Esophagus muscularis mucosa (tissue), 4 donors: ENCODE data around the gene RFNG. TPM values are rescaled to one million over a fixed set of nuclear protein-coding genes. Genes with fewer than 3 reads are reported as not detected.

Source experiments
- DNase-seq: peaks from one replicate; pipeline ENCODE4 v3.0.0-alpha.2; 2017; ENCODE audit errors: extremely low spot score
- H3K27ac ChIP-seq, 4 donors: fragments of 200-600 bp; sonication (generic); replicated peaks in 1 of 4; 1 replicate in 3 of 4; 2 replicates in 1 of 4; pipeline ENCODE4 v1.5.1; 2016 to 2019; ENCODE audit warnings: mild to moderate bottlenecking in 1 of 4
- H3K27me3 ChIP-seq, 4 donors: fragments of 200-600 bp; sonication (generic); one replicate each; pipeline versions ENCODE4 v1.5.1 to v1.6.0; 2016 to 2019
- H3K36me3 ChIP-seq, 4 donors: fragments of 200-600 bp; sonication (generic); one replicate each; pipeline ENCODE4 v1.5.1; 2016 to 2019
- H3K4me1 ChIP-seq, 4 donors: fragments of 200-600 bp; sonication (generic); one replicate each; pipeline ENCODE4 v1.5.1; 2016 to 2019
- H3K4me3 ChIP-seq, 4 donors: fragments of 200-600 bp; sonication (generic); 1 replicate in 2 of 4; 2 replicates in 2 of 4; pipeline ENCODE4 v1.5.1; 2016 to 2019; ENCODE audit warnings: mild to moderate bottlenecking in 4 of 4, moderate library complexity in 1 of 4
- H3K9me3 ChIP-seq, 4 donors: fragments of 200-600 bp; sonication (generic); 1 replicate in 3 of 4; 2 replicates in 1 of 4; pipeline ENCODE4 v1.5.1; 2016 to 2019
- EP300 ChIP-seq: sonication (generic); formaldehyde crosslinking; IDR thresholded peaks from one replicate; pipeline ENCODE4 v1.6.1; 2017; ENCODE audit warnings: antibody characterized with exemption
- POLR2A ChIP-seq: fragments of 450-650 bp; IDR thresholded peaks from one replicate; pipeline ENCODE4 v1.6.1; 2017; ENCODE audit warnings: antibody characterized with exemption, moderate library complexity, mild to moderate bottlenecking, low read depth
- POLR2AphosphoS5 ChIP-seq, 2 donors: sonication (generic); formaldehyde crosslinking; IDR thresholded peaks; one replicate each; pipeline ENCODE4 v1.6.1; 2017; ENCODE audit warnings: antibody characterized with exemption in 2 of 2
- WGBS: methylation state at CpG from one replicate; pipeline ENCODE4 v1.1.5; 2018; 5-methylcytosine and 5-hydroxymethylcytosine counted together
- intact Hi-C: fragments of 100-400 bp; cut with DNase I; formaldehyde crosslinking; loops from one replicate; pipeline ENCODE4 v1.15.1; 2023
- total RNA-seq, 4 donors: library from RNA; depleted of rRNA; stranded (reverse); fragments of >200 nt; gene quantifications; one replicate each; pipeline versions ENCODE4 v1.1.0 to v1.2.1, GENCODE V29; 2016
- TF ChIP-seq, protein P1 (sequence below), 3 experiments: fragments of 200-600 bp in 2 of 3; fragments of 450-650 bp in 1 of 3; sonication (generic) in 2 of 3; IDR thresholded peaks; one replicate each; pipeline ENCODE4 v1.5.1; 2017 to 2019; ENCODE audit warnings: antibody characterized with exemption in 3 of 3, mild to moderate bottlenecking in 2 of 3, moderate library complexity in 1 of 3

The RFNG gene
- total RNA-seq, 4 donors from 2014 or later: 32.4 to 54.8 (median 42.5) TPM

DNA sequence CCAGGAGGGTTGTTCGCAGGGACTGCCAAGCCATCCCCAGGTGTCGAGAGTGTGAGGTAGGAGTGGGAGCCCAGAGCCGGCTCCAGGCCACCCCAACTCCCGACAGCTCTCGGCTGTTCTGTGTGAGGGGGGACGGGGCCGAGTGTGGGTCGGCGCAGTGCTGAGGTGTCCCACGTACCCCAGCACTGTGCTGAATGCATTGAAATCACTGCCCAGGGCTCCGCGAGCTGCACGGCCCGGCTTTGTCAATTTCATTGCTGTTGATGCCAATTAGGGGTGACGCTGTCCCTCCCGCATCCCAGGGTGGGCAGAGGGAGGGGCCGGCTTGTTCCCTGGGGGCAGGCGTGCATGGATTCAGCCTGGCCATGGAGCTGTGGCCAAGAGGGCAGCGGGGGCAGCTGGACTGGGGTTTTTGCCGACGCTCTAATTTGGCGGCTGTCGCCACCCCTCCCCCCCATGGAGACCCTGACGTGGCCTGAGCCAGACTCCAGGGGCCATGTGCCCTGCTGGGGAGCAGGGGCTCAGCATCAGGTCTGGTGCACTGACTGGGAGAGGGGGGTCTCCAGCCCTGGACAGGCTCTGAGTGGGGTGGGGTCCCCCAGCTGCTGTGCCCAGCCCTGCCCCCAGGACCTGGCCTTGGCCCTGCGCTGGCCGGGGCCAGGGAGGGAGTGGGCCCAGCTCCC is 43.2 kb downstream of the RFNG start:
- intact Hi-C loops: no loop called here
- WGBS: 100% methylated on average over 4 of the region's 26 CpGs
- no peaks in the 10 kb centered on the region for H3K27me3 ChIP-seq
- H3K9me3 ChIP-seq: no peaks in the 10 kb centered on the region
- TF ChIP-seq POLR2AphosphoS5 (IDR thresholded peaks at IDR 0.05): no peak
- no peak for TF ChIP-seq EP300
- TF ChIP-seq POLR2A: no peak
- TF ChIP-seq, protein P1, sequence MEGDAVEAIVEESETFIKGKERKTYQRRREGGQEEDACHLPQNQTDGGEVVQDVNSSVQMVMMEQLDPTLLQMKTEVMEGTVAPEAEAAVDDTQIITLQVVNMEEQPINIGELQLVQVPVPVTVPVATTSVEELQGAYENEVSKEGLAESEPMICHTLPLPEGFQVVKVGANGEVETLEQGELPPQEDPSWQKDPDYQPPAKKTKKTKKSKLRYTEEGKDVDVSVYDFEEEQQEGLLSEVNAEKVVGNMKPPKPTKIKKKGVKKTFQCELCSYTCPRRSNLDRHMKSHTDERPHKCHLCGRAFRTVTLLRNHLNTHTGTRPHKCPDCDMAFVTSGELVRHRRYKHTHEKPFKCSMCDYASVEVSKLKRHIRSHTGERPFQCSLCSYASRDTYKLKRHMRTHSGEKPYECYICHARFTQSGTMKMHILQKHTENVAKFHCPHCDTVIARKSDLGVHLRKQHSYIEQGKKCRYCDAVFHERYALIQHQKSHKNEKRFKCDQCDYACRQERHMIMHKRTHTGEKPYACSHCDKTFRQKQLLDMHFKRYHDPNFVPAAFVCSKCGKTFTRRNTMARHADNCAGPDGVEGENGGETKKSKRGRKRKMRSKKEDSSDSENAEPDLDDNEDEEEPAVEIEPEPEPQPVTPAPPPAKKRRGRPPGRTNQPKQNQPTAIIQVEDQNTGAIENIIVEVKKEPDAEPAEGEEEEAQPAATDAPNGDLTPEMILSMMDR (IDR thresholded peaks at IDR 0.05): no peak
- H3K36me3 ChIP-seq: peaks cover 0 to 39% (median 20%) of the 10 kb centered on the region in 4 donors
- DNase-seq: no peak
- no peak overlapping the region for H3K4me3 ChIP-seq
- H3K27ac ChIP-seq: no peak overlapping the region
- H3K4me1 ChIP-seq: peaks cover 25 to 37% (median 31%) of the 10 kb centered on the region in 4 donors

DNA sequence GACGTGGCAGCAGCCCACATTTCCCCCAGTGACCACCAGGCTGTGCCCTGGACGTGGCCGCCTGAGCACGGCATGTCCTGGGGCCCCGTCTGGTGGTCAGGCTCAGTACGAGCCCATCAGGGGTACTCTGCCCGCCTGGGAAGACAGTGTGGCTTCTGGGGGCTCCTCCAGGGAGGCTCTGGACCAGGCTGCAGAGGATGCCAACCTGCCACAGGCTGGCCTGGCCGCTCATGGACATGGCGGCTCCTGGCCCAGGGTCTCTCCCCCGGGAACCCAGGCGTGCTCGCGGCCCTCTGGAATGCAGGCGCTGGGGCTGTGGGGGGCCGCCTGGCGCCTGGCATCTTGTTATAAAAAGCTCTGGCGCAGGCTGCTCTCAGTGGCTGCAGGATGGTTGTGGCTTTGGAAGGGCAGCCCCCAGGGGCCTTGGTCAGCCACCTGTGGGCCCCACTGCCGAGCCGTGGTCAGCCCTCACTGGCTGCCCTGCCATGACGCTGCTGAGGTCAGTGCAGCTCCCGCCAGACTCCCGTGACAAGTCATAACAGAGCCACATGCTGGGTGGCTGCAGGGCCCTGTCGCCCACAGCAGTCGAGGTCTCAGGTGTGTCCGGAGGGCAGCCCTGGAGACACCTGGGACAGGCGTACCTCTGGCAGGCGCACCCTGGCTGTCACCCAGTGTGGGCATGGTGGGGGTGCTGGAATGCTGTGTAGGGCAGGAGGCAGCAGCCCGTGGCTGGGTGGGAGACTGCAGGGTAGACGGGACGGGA is 43.9 kb downstream of the RFNG start:
- H3K27ac ChIP-seq: no peak overlapping the region

DNA sequence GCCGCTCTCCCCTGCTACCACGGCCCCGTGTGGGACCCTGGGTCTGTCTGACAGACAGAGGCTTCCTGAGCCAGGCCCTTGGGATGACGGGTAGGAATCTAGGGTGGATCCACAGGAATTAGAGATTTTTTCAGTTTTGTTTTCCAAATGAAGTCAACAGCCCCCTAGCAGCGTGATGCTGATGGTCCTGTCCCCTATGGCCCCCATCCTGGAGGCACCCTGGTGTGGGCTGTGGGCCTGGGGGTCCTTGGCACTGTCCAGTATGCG is 44.5 kb downstream of the RFNG start:
- H3K27me3 ChIP-seq: no peaks in the 10 kb centered on the region
- no peak for DNase-seq
- no peak for TF ChIP-seq POLR2A
- TF ChIP-seq, protein P1 (IDR thresholded peaks at IDR 0.05): no peak
- TF ChIP-seq POLR2AphosphoS5 (IDR thresholded peaks at IDR 0.05): no peak
- no peak for TF ChIP-seq EP300
- no peak overlapping the region for H3K4me3 ChIP-seq
- H3K9me3 ChIP-seq: no peaks in the 10 kb centered on the region
- intact Hi-C loops: no loop called here
- peaks cover 28 to 43% (median 38%) of the 10 kb centered on the region in 4 donors for H3K4me1 ChIP-seq
- 91% methylated on average over 6 of the region's 6 CpGs for WGBS
- no peak overlapping the region for H3K27ac ChIP-seq
- H3K36me3 ChIP-seq: peaks cover 0 to 31% (median 17%) of the 10 kb centered on the region in 4 donors

More for the DNA sequence above, 43.9 kb downstream of the RFNG start:
- intact Hi-C loops: no loop called here
- H3K9me3 ChIP-seq: no peaks in the 10 kb centered on the region
- 96% methylated on average over 14 of the region's 30 CpGs for WGBS
- DNase-seq: no peak
- H3K4me1 ChIP-seq: peaks cover 27 to 43% (median 38%) of the 10 kb centered on the region in 4 donors
- TF ChIP-seq EP300 (no peak), POLR2A (no peak), POLR2AphosphoS5 (IDR thresholded peaks at IDR 0.05) (no peak)
- TF ChIP-seq, protein P1 (IDR thresholded peaks at IDR 0.05): no peak
- H3K36me3 ChIP-seq: peaks cover 0 to 36% (median 20%) of the 10 kb centered on the region in 4 donors
- no peaks in the 10 kb centered on the region for H3K27me3 ChIP-seq
- no peak overlapping the region for H3K4me3 ChIP-seq

DNA sequence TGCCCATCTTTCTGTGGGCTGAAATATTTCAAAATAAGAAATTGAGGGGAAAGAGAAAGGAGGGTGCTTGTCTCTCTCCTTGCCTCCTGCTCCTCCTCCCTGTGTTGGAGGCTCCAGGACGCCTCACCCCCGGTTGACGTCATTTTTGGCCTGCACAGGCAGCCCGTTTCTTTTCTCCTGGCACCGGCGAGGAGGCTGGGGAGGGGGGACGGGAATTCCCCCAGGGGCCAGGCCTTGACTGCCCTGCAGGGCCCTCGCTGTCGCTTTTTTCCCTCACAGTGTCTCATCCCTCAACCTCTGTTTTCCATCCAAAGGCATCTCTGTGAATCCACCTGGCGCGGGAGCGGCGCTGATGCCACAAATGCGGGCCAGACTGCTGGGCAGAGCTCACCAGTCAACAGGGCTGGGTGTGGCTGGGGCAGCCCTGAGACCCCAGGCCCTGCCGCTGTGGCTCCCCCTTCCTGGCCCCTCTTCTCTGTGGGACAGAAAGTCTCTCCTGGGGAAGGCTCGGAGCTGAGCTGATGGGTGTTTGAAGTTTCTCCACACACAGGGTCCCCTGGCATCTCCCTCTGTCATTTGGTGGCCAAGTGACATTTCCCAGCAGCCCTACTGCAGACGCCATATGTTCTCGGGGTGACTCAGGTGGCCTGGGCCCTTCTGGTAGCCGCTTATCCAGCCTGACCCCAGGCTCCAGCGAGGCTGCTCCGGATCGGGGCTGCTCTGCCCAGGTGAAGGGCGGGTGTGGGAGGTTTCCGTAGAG is 45.0 kb downstream of the RFNG start:
- Histone ChIP-seq H3K4me3 (no peak overlapping the region), H3K27ac (no peak overlapping the region), H3K9me3 (no peaks in the 10 kb centered on the region), H3K4me1 (peaks cover 28 to 43% (median 38%) of the 10 kb centered on the region in 4 donors), H3K36me3 (peaks cover 0 to 26% (median 15%) of the 10 kb centered on the region in 4 donors), H3K27me3 (no peaks in the 10 kb centered on the region)
- 51% methylated on average over 13 of the region's 24 CpGs for WGBS
- DNase-seq: no peak
- no peak for TF ChIP-seq POLR2A
- TF ChIP-seq, protein P1 (IDR thresholded peaks at IDR 0.05): no peak
- no peak for TF ChIP-seq POLR2AphosphoS5 (IDR thresholded peaks at IDR 0.05)
- TF ChIP-seq EP300: no peak
- intact Hi-C loops: no loop called here
